GM19239 (cell line): ENCODE results near the gene MRAS.
"Not testable (repeated sequence)": the region's sequence is repeated elsewhere in the genome, so short reads cannot be mapped to it uniquely, and the experiment has no call there.

Experiments used
- DNase-seq: peaks from one replicate; pipeline ENCODE4 v3.0.0; 2011; ENCODE audit warnings: low spot score; ENCODE audit not compliant: insufficient read length
- FAIRE-seq: peaks from 2 replicates; lab custom pipeline; 2011; peaks lifted over from hg19 to GRCh38; lab: Jason Lieb, UNC

Gene MRAS

GRCh38 chr3:138406606-138407005 lies 58.2 kb downstream of the MRAS start:
- FAIRE-seq (no peak), DNase-seq (no peak)

GRCh38 chr3:138407236-138407907 lies 59.0 kb downstream of the MRAS start:
- no peak for FAIRE-seq
- DNase-seq: no peak

GRCh38 chr3:138408751-138409570 lies 60.6 kb downstream of the MRAS start:
- no peak for DNase-seq
- FAIRE-seq: no peak

GRCh38 chr3:138412821-138413551 lies 64.6 kb downstream of the MRAS start:
- DNase-seq: no peak
- no peak for FAIRE-seq

GRCh38 chr3:138416236-138416635 lies 67.9 kb downstream of the MRAS start:
- not testable (repeated sequence) for FAIRE-seq

GRCh38 chr3:138417559-138417982 lies 69.2 kb downstream of the MRAS start:
- peak; percentile 91 for FAIRE-seq
- DNase-seq: peak; percentile 67

More at GRCh38 chr3:138416236-138416635, 67.9 kb downstream of the MRAS start:
- not testable (repeated sequence) for DNase-seq

GRCh38 chr3:138418601-138419206 lies 70.3 kb downstream of the MRAS start:
- no peak for DNase-seq
- no peak for FAIRE-seq

- FAIRE-seq: no peak
- DNase-seq: no peak
These were observed 74.9 kb downstream of the MRAS start for GRCh38 chr3:138423316-138423715.

GRCh38 chr3:138424323-138424722 lies 75.9 kb downstream of the MRAS start:
- DNase-seq (no peak), FAIRE-seq (no peak)

GRCh38 chr3:138426211-138426610 lies 77.8 kb downstream of the MRAS start:
- DNase-seq (no peak), FAIRE-seq (no peak)

- not testable (repeated sequence) for FAIRE-seq, DNase-seq
These were observed 78.4 kb downstream of the MRAS start for GRCh38 chr3:138426754-138427153.

- no peak for FAIRE-seq
These were observed 81.3 kb downstream of the MRAS start for GRCh38 chr3:138429665-138430064.

GRCh38 chr3:138432576-138433240 lies 84.3 kb downstream of the MRAS start:
- DNase-seq: no peak
- FAIRE-seq: no peak

More at GRCh38 chr3:138429665-138430064, 81.3 kb downstream of the MRAS start:
- DNase-seq: no peak

GRCh38 chr3:138433892-138434275 lies 85.5 kb downstream of the MRAS start:
- no peak for FAIRE-seq
- DNase-seq: no peak

GRCh38 chr3:138434276-138434874 lies 86.0 kb downstream of the MRAS start, which contains the start of gene ESYT3:
ESYT3 (plus strand) TSS chr3:138434616; CDS start chr3:138434799, 183 bp downstream.
- no peak for FAIRE-seq

GRCh38 chr3:138434875-138435772 lies 86.7 kb downstream of the MRAS start:
- FAIRE-seq (no peak), DNase-seq (no peak)

More at GRCh38 chr3:138434276-138434874, 86.0 kb downstream of the MRAS start, which contains the start of gene ESYT3:
- peak; percentile 28 for DNase-seq

- DNase-seq: no peak
- no peak for FAIRE-seq
These were observed 87.5 kb downstream of the MRAS start for GRCh38 chr3:138435840-138436239.

GRCh38 chr3:138437281-138437680 lies 88.9 kb downstream of the MRAS start:
- DNase-seq (no peak), FAIRE-seq (no peak)
